IPS DF 4.7 (cell line): ENCODE measurements around the gene CENPU.
"Not testable (repeated sequence)": the region's sequence is repeated elsewhere in the genome, so short reads cannot be mapped to it uniquely, and the experiment has no call there.

Source experiments
- DNase-seq: peaks from one replicate; pipeline ENCODE4 v3.0.0-alpha.2; 2013; ENCODE audit warnings: low spot score; ENCODE audit errors: extremely low read depth

The CENPU gene

GRCh38 chr4:184668511-184669114 is 65.3 kb downstream of the CENPU start:
- DNase-seq, result no peak

GRCh38 chr4:184668096-184668495 is 65.8 kb downstream of the CENPU start:
- no peak for DNase-seq

- no peak for DNase-seq
Measured at GRCh38 chr4:184666670-184667069, 67.2 kb downstream of the CENPU start.

- no peak for DNase-seq
Measured at GRCh38 chr4:184664445-184665210, 69.3 kb downstream of the CENPU start.

DNA sequence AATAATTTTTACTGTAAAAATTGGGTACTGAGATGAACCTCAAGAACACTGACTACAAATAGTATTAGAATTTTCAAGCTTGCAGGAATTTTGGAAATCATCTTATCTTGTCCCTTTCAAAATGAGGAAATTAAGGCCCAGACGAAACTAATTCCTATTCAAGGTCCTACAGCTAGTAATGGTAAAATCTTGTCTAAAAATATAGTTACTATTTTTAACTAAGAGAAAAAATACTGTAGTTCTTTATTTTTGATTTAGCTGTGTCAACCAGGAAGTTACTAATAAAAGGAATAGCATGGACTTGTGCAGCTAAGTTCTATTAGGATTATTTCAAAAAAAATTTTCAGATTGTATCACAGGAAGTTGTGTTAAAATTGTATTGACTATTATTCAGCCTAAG is 71.7 kb downstream of the CENPU start:
- DNase-seq, result no peak

DNA sequence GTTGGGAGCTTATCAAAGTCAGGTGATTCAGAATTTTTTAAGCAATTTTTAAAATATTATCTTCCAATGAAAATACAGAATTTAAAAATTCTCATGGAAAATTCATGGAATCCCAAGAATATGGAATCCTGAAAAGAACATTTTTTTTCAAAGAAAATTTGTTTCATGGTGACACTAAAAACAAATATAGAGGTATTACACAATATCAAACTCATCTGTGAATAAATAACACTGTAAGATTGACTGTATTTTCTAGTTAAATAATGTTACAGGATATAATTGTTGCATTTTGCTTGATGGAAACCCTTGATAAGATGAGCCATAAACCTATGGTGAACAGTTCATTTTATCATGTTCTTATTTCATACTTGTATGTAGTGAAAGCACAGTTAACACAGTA is 72.9 kb downstream of the CENPU start:
- no peak for DNase-seq

DNA sequence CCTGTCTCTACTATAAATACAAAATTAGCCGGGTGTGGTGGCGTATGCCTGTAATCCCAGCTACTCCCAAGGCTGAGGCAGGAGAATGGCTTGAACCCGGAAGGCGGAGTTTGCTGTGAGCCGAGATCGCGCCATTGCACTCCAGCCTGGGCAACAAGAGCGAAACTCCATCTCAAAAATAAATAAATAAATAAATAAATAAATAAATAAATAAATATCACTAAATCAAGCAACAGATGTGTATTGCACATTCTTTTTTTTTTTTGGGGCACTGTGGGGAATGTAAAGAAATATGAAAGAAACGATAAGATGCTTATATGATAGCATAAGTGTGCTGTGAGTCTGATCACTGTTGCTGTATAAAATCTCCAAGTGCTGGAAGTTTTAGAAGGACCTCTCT is 76.1 kb downstream of the CENPU start:
- DNase-seq, result not testable (repeated sequence)

DNA sequence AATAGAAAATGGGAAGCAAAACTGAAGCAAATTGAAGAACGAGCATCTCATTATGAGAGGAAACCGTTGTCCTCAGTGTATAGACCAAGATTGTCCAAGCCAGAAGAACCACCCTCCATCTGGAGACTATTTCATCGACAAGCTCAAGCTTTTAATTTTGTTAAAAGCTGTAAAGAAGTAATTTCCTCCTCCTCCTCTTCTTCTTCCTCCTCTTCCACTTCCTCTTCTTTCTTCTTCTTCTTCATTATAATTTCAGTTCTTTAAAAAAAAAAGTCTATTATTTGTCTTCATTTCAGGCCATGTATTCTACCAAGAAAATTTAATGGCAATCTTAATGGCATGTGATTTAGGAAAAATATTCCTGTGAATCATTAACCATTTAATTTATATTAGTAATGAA is 76.8 kb downstream of the CENPU start:
- DNase-seq, result no peak

DNA sequence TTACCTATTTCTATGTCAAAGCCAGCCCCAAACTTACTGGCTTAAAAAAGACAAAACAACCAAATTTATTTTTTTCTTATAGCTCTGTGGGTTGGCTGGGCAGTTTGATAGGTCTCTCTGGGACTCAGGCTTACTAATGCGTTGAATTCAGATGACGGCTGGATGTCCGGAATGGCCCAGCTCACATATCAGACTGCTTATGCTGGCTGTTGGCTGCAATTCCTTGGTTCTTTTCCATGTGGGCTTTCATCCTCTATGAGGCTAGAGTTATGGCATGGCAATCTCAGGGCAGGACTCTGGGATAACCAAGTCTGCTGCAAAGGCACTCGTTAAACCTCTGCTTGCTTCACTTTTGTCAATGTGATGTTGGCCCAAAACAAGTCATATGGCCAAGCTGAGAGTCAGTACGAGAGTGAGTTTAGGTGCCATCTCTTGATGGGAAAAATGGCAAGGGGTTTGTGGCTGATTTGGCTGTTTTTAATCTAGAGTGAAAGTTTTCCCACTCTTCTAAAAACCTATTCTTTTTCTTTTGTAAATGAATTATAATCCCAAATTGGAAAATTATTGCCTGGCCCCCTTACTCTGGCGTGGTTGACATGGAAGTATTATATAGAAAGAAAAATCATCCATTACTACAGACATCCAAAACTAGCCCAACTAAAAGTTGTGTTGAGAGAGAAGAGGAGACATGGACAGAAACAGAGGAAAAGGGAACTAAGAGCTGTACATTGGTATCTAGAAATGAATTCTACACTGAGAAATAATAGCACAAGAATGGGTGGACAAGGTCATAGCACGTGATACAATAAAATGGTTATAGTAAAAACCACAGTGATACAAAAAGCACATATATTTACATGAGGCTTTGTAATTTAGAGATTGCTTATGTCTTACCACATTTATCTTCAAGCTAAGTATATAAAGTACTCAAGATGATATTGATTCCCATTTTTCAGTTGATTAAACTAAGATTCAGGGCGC is 77.7 kb downstream of the CENPU start:
- DNase-seq, result no peak

DNA sequence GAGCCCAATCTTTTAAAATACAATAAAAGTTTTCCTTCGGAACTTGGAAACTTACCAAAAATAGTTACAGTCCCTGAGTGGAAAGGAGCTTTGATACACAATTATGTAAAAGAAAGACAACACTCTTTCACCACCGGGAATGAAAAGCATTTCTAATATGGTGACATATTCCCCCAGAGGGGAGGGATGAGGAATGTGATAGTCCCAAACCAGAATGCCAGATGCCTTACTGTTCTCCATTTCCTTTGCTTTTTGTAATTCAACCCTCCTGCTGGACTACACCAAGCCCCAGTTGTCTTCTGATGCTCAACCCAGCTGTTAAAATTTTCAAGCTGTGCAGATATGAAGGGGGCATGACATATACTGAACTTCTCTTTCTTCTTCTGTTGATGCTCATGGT is 80.2 kb downstream of the CENPU start:
- DNase-seq, result no peak

GRCh38 chr4:184652681-184653080 is 81.2 kb downstream of the CENPU start:
- DNase-seq, result not testable (repeated sequence)

DNA sequence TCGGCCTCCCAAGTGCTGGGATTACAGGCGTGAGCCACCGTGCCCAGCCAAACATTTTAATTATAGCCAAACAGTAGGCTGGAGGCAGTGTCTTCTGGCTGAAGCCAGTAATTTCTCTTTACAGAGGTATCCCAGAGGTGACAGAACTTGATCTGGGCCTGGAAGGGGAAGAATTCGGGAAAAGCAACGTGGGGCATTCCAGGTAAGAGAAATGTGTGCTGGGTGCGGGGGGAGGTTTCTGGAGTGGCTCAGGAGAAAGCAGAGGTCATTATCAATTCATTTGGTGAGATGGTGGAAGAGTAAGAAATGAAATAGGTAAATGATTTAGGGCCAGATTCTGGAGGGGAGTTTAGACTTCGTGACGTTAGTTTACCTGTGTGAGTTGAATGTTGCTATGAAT is 82.0 kb downstream of the CENPU start:
- DNase-seq, result no peak

GRCh38 chr4:184649971-184650855 is 83.7 kb downstream of the CENPU start:
- DNase-seq, result no peak

GRCh38 chr4:184649026-184649970 is 84.6 kb downstream of the CENPU start, which contains the start of the genes CASP3 and PRIMPOL:
Gene CASP3, minus strand, starts transcription at chr4:184649447. Its CDS starts 10,994 bp downstream, at chr4:184638453.
Gene PRIMPOL, plus strand, starts transcription at chr4:184649738. Its CDS starts 7,403 bp downstream, at chr4:184657141.
- DNase-seq, result no peak

DNA sequence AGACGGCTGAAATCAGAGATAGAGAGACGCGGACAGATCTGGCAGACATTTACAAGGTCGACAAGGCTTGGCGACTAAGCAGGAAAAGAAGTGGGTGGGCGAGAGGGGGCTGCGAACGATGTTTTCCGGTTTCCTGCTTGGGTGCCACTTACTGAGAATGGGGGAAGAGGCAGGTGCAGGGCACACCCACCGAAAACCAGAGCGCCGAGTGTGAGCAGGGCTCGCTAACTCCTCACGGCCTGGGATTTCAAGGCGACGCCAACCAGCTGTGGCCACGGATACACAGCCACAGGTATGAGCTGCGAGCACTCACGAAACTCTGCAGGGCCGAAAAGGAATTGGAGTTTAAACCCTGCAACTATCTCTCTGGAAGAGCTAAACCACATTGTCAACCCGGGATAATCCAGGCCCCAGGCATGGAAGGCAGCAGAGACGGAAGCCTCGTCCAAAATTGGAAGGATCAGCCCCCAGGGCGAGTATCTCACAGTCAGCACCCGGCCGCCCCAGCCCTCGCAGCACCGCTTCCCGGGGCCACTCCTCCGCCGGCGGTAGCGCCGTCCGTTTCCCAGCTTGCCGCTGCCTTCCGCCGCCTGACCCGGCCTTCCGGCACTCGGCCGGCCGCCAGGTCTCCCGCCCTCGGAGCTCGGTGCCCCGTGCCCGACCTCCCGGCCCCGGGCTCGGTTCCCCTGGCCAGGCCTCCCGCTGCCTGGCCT is 85.4 kb downstream of the CENPU start:
- DNase-seq, result no peak

DNA sequence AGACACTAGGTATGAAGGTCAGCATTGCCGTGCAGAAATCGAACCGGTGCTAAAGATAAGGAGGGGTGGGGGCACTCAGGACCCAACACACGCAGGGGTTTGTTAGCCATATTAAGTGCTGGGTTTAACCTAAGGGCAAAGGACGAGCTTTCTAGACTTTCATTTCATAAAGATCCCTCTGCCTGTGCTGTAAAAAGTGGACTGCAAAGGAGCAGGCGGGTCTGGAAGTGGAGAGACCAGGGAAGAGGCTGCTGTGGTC is 85.9 kb downstream of the CENPU start:
- DNase-seq, result no peak

DNA sequence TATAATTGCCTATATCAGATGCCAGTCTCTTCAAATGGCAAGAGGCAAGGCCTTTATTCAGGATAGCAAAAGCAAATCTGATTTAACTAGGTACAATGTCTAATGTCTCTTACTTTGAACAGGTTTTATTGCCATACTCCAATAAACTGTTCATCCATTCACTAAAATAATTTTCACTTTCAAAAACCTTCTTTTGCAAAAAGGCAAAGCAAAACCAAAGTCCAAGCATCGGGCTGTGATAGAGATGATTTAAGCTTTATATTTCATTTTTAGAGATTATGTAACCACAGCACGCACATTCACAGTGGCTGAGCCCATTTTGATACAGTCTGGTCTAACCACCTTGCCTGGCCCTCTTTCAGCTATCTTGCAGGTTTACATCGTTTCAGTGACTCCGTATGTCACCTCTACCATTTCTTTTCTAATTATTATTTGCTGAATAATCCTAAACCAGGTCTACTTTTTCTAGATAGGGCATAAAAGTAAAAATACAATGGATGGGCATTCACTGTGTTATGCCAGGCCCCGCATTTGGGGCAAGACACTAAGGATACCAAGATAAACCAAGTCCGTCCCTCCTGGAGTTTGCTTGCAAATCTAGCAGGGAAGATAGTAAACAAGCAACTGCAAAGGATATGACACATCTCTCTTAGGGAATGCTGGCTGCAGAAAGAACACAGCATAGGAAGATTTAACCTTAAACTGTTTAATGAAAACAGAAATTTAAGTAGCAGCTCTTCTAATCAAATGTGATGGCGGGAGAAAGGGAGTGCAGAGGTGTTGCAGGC is 86.4 kb downstream of the CENPU start:
- DNase-seq, result no peak

- no peak for DNase-seq
Measured at GRCh38 chr4:184645904-184646610, 87.8 kb downstream of the CENPU start.
